ENCODE measurements around the gene KRTAP4-9.

The KRTAP4-9 gene

GRCh38 chr17:41150026-41150425, 44.8 kb downstream of the KRTAP4-9 start (continued):
- TF ChIP-seq CSRNP3 (CRISPR knock-in tag; IDR thresholded peaks at IDR 0.05), result no peak

GRCh38 chr17:41151525-41151924, 46.3 kb downstream of the KRTAP4-9 start:
- no peak for ATAC-seq
- no peak for TF ChIP-seq PATZ1 (CRISPR knock-in tag; IDR thresholded peaks at IDR 0.05; ENCODE audit: borderline replicate concordance)
- no peak for TF ChIP-seq ARNTL (CRISPR knock-in tag; IDR thresholded peaks at IDR 0.05; ENCODE audit: borderline replicate concordance, low read depth)
- TF ChIP-seq BACH2 (CRISPR knock-in tag; IDR thresholded peaks at IDR 0.05; ENCODE audit: borderline replicate concordance), result no peak
- TF ChIP-seq TOX (CRISPR knock-in tag; IDR thresholded peaks at IDR 0.05; ENCODE audit: borderline replicate concordance), result no peak
- TF ChIP-seq POU6F1 (CRISPR knock-in tag; IDR thresholded peaks at IDR 0.05; ENCODE audit: borderline replicate concordance, low read depth), result no peak
- TF ChIP-seq TSHZ2 (CRISPR knock-in tag; IDR thresholded peaks at IDR 0.05), result no peak
- TF ChIP-seq ZC3H10 (CRISPR knock-in tag; IDR thresholded peaks at IDR 0.05), result no peak
- TF ChIP-seq ESRRG (CRISPR knock-in tag; IDR thresholded peaks at IDR 0.05), result no peak
- TF ChIP-seq ZNF565 (CRISPR knock-in tag; conservative IDR thresholded peaks at IDR 0.05; ENCODE audit: low read depth), result no peak
- no peak for TF ChIP-seq RARB (CRISPR knock-in tag; IDR thresholded peaks at IDR 0.05)
- no peak for TF ChIP-seq PPARA (CRISPR knock-in tag; IDR thresholded peaks at IDR 0.05; ENCODE audit: borderline replicate concordance)
- no peak for TF ChIP-seq ZNF8 (CRISPR knock-in tag; IDR thresholded peaks at IDR 0.05)

GRCh38 chr17:41153856-41154255, 48.7 kb downstream of the KRTAP4-9 start:
- ATAC-seq, result no peak
- TF ChIP-seq PATZ1 (CRISPR knock-in tag; IDR thresholded peaks at IDR 0.05; ENCODE audit: borderline replicate concordance), result no peak
- TF ChIP-seq OSR1 (CRISPR knock-in tag; IDR thresholded peaks at IDR 0.05), result no peak
- TF ChIP-seq CSRNP3 (CRISPR knock-in tag; IDR thresholded peaks at IDR 0.05), result no peak
- no peak for TF ChIP-seq PPARA (CRISPR knock-in tag; IDR thresholded peaks at IDR 0.05; ENCODE audit: borderline replicate concordance)
- no peak for TF ChIP-seq POU6F1 (CRISPR knock-in tag; IDR thresholded peaks at IDR 0.05; ENCODE audit: borderline replicate concordance, low read depth)
- no peak for TF ChIP-seq SNAI2 (CRISPR knock-in tag; IDR thresholded peaks at IDR 0.05)
